Lower lobe of right lung (tissue), 2 donors: ENCODE measurements around the gene FAM78B. TPM values are rescaled to one million over a fixed set of nuclear protein-coding genes. Genes with fewer than 3 reads are reported as not detected.

Experiments
- ATAC-seq, 2 donors: fragments of 200-7000 bp; cut with Tn5 transposase; one replicate each; pipeline ENCODE4 v1.9.1; 2020 to 2022; ENCODE audit warnings: mild to moderate bottlenecking in 2 of 2, moderate library complexity in 2 of 2
- DNase-seq: peaks from one replicate; pipeline ENCODE4 v3.0.0-alpha.2; 2020
- H3K27ac ChIP-seq: fragments of 200-600 bp; one replicate; pipeline ENCODE4 v1.8.0; 2022
- H3K27me3 ChIP-seq: fragments of 200-600 bp; one replicate; pipeline ENCODE4 v1.8.0; 2022; ENCODE audit warnings: low read depth
- H3K36me3 ChIP-seq: fragments of 200-600 bp; one replicate; pipeline ENCODE4 v1.8.0; 2022; ENCODE audit warnings: mild to moderate bottlenecking
- H3K4me1 ChIP-seq: fragments of 200-600 bp; one replicate; pipeline ENCODE4 v1.8.0; 2022
- H3K4me3 ChIP-seq: fragments of 200-600 bp; one replicate; pipeline ENCODE4 v1.8.0; 2022; ENCODE audit warnings: mild to moderate bottlenecking
- H3K9me3 ChIP-seq: fragments of 200-600 bp; one replicate; pipeline ENCODE4 v1.8.0; 2022
- CTCF ChIP-seq: fragments of 200-600 bp; IDR thresholded peaks from one replicate; pipeline ENCODE4 v1.8.0; 2022; ENCODE audit warnings: antibody characterized with exemption, mild to moderate bottlenecking
- intact Hi-C: fragments of 100-400 bp; cut with DNase I; formaldehyde crosslinking; loops from one replicate; pipeline ENCODE4 v1.11.0; 2022
- total RNA-seq: library from RNA; stranded (reverse); fragmentation: NEBNext Ultra II Directional; extraction: Animal tissue kit (Norgen Biotek cat#: 25700); gene quantifications from one replicate; pipeline ENCODE4 v1.2.1, GENCODE V29; 2021
- donor health status: DM: no; HTN: yes; CAD: no; lungs with severe emphysema.

Gene FAM78B
- total RNA-seq, 1 donor from 2014 or later: 0.95 TPM

DNA sequence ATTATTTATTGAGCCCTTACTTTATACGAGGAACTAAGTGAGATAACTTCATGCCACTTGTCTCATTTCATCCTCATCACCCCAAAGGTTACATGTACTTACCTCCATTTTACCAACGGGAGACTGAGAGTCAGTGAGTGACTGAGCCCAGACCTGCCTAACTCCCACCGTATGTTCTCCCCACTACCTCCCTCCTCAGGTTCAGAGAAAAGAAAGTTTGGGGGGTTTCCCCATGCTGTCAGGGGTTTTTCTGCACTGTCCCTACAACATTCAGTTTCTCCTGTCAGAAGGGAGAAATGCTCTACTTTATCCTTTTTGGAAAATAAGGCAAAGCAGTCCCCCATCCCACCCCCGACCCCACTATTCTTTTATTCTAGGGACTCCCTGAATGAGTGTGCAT is 32.9 kb downstream of the FAM78B start:
- Histone ChIP-seq H3K4me1 (no peaks in the 10 kb centered on the region), H3K4me3 (no peak overlapping the region), H3K27me3 (no peaks in the 10 kb centered on the region), H3K36me3 (no peaks in the 10 kb centered on the region), H3K27ac (no peak overlapping the region), H3K9me3 (peaks cover 6% of the 10 kb centered on the region)
- DNase-seq (no peak), ATAC-seq (no peak)
- intact Hi-C loops: no loop called here
- no peak for TF ChIP-seq CTCF

DNA sequence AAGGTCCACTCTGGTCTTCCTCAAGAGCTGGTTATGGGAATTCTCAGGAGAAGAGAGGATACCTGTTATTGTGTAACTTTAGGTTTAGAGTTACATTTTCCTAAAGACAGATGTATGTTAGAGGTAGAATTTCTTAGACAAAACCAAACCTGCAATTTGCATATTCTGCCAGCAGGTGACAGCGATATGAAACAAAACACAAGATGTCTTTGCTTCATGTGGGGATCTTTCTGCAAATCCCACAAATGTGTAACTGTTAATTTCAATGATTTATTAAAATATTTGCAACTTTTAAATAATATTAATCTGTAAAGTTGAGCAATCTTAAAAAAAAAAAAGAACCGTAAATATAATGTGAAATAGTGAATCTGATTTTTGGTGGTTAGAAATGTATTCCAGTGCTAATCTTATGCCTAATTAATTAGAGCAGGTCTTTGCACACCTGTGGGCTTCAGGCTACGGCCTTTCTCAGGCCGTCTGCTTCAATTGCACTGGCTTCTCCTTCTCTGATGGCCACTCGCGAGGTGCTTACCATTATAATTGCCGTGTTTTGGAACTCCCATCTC is 33.4 kb downstream of the FAM78B start:
- H3K27me3 ChIP-seq: no peaks in the 10 kb centered on the region
- no peaks in the 10 kb centered on the region for H3K4me1 ChIP-seq
- TF ChIP-seq CTCF: peak; percentile 11
- peaks cover 6% of the 10 kb centered on the region for H3K9me3 ChIP-seq
- DNase-seq: no peak
- no peak overlapping the region for H3K27ac ChIP-seq
- ATAC-seq: no peak
- no peak overlapping the region for H3K4me3 ChIP-seq
- no peaks in the 10 kb centered on the region for H3K36me3 ChIP-seq
- intact Hi-C loops: no loop called here

DNA sequence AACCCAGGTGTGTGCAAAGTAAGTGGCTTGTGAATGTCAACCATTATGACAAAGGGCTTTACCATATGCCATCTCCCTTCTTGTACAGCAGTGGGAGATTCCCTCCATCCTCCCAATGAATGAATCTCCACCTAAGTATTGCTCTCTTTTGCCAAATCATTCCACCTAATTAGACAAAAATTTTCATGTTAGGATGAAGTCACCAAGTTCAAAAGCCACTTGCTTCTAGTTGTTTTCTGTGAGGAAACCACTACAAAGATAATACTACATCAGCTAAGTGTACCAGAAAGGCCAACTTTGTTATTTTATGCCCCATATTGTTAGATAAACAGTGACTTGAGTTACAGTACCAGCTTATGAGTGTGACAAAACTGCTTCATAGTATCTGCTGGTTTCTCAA is 34.3 kb downstream of the FAM78B start:
- intact Hi-C loops: no loop called here
- H3K4me3 ChIP-seq: no peak overlapping the region
- H3K27ac ChIP-seq: no peak overlapping the region
- no peak for TF ChIP-seq CTCF
- no peaks in the 10 kb centered on the region for H3K36me3 ChIP-seq
- no peaks in the 10 kb centered on the region for H3K27me3 ChIP-seq
- DNase-seq (no peak), ATAC-seq (no peak)
- H3K9me3 ChIP-seq: peaks cover 6% of the 10 kb centered on the region
- no peaks in the 10 kb centered on the region for H3K4me1 ChIP-seq

DNA sequence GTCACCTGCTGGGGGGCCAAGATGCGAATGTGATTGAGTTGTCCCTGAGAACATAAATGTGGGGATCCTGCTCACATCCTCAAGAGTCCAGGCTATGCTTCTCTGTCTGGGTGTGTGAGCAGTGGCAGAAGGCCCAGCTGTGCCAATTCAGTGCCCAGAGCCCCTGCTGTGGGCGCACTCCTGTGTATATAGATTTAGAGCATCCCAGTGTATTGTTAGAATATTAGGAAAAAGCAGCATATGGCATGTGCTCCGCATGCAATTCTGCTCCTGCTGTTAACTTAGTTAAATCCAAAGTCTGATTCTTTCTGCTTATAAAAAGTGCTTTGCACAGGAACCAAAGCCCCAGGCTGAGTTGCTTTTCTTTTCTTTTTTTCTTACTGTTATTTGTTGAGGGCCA is 37.8 kb downstream of the FAM78B start:
- no peaks in the 10 kb centered on the region for H3K4me1 ChIP-seq
- intact Hi-C loops: no loop called here

DNA sequence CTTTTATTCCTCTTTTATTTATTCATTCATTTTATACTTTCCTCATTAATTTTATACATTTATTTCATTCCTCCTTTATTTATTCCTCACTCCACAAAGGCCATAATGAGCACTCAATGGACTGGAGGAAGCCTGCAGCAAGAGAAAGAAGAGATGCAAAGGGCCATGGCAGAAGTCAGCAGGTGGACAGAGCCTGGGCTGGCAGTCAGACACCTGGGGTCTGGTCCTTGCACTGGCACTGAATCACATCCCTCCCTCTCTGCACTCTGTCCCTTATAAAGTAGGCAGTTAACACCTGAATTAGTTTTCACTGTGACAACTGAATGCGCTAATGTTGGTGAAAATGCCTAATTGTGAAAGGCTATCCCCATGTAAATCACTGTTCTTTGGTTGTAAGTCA is 38.6 kb downstream of the FAM78B start:
- H3K27ac ChIP-seq: no peak overlapping the region
- H3K36me3 ChIP-seq: no peaks in the 10 kb centered on the region
- DNase-seq: no peak
- ATAC-seq: no peak
- no peak overlapping the region for H3K4me3 ChIP-seq
- TF ChIP-seq CTCF: no peak
- peaks cover 6% of the 10 kb centered on the region for H3K9me3 ChIP-seq
- H3K4me1 ChIP-seq: no peaks in the 10 kb centered on the region
- intact Hi-C loops: no loop called here
- no peaks in the 10 kb centered on the region for H3K27me3 ChIP-seq

More for the DNA sequence above, 37.8 kb downstream of the FAM78B start:
- no peak for TF ChIP-seq CTCF
- Histone ChIP-seq H3K36me3 (no peaks in the 10 kb centered on the region), H3K4me3 (no peak overlapping the region), H3K27me3 (no peaks in the 10 kb centered on the region), H3K27ac (no peak overlapping the region), H3K9me3 (peaks cover 6% of the 10 kb centered on the region)
- ATAC-seq: no peak
- DNase-seq: no peak

DNA sequence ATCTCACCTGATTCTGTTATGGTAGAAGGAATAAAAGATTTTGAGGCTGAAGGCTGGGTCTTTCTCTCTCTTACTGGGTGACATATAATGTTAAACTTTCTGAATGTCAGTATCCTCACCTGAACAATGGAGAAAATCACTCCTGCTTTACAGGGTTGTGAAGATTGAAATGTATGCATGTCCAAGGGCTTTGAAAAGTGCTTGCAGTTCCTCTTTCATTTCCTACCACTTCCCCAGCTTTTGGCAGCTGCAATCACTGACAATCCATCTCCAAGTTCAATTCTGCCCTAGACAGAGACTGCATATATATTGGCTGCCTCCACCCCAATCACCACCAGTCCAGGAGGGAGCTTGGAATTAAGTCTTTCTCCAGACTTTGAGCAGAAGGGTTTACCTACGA is 39.8 kb downstream of the FAM78B start:
- intact Hi-C loops: no loop called here
- no peaks in the 10 kb centered on the region for H3K27me3 ChIP-seq
- H3K9me3 ChIP-seq: no peaks in the 10 kb centered on the region
- TF ChIP-seq CTCF: no peak
- H3K36me3 ChIP-seq: no peaks in the 10 kb centered on the region
- no peaks in the 10 kb centered on the region for H3K4me1 ChIP-seq
- DNase-seq: no peak
- H3K27ac ChIP-seq: no peak overlapping the region
- no peak for ATAC-seq
- H3K4me3 ChIP-seq: no peak overlapping the region
